Duodenal mucosa (tissue), 2 donors: ENCODE measurements around the gene HOXC9.

Experiments used
- H3K27ac ChIP-seq: one replicate; pipeline ENCODE4 v1.7.0; 2013; ENCODE audit warnings: low read depth, low read length
- H3K27me3 ChIP-seq, 2 donors: one replicate each; pipeline ENCODE4 v1.7.0; 2013; ENCODE audit warnings: low read length in 2 of 2, control low read depth in 1 of 2; ENCODE audit not compliant: insufficient read depth in 2 of 2, control insufficient read depth in 1 of 2
- H3K36me3 ChIP-seq, 2 donors: one replicate each; pipeline ENCODE4 v1.7.0; 2013; ENCODE audit warnings: low read length in 2 of 2, control low read depth in 1 of 2; ENCODE audit not compliant: insufficient read depth in 2 of 2, control insufficient read depth in 1 of 2
- H3K4me1 ChIP-seq, 2 donors: one replicate each; pipeline ENCODE4 v1.7.0; 2013; ENCODE audit warnings: low read length in 2 of 2, control low read depth in 1 of 2; ENCODE audit not compliant: insufficient read depth in 2 of 2, control insufficient read depth in 1 of 2
- H3K4me3 ChIP-seq, 2 donors: one replicate each; pipeline ENCODE4 v1.7.0; 2013; ENCODE audit warnings: low read length in 2 of 2, low read depth in 1 of 2
- H3K9ac ChIP-seq, 2 donors: one replicate each; pipeline ENCODE4 v1.7.0; 2013; ENCODE audit warnings: low read length in 2 of 2, low read depth in 1 of 2
- H3K9me3 ChIP-seq, 2 donors: one replicate each; pipeline ENCODE4 v1.7.0; 2013; ENCODE audit warnings: low read length in 2 of 2, control low read depth in 1 of 2; ENCODE audit not compliant: control insufficient read depth in 1 of 2

The HOXC9 gene

GRCh38 chr12:54017027-54017788 is 17.2 kb downstream of the HOXC9 start:
- no peaks in the 10 kb centered on the region for H3K9me3 ChIP-seq
- peak overlapping the region; percentile 45 to 59 for H3K4me3 ChIP-seq
- peaks cover 3 to 6% of the 10 kb centered on the region in 2 donors for H3K4me1 ChIP-seq
- peaks cover 74 to 91% of the 10 kb centered on the region in 2 donors for H3K27me3 ChIP-seq
- H3K27ac ChIP-seq, result no peak overlapping the region
- H3K9ac ChIP-seq, result no peak overlapping the region
- no peaks in the 10 kb centered on the region for H3K36me3 ChIP-seq

GRCh38 chr12:54017878-54018467 is 18.0 kb downstream of the HOXC9 start:
- Histone ChIP-seq H3K9ac (peak overlapping the region in 1 of 2 donors; percentile 32), H3K4me1 (peaks cover 3 to 6% of the 10 kb centered on the region in 2 donors), H3K27me3 (peaks cover 76 to 95% of the 10 kb centered on the region in 2 donors), H3K9me3 (no peaks in the 10 kb centered on the region), H3K36me3 (no peaks in the 10 kb centered on the region), H3K27ac (peak overlapping the region; percentile 8), H3K4me3 (peak overlapping the region; percentile 45 to 59)

- peak overlapping the region; percentile 8 for H3K27ac ChIP-seq
Measured at GRCh38 chr12:54018468-54018984, 18.6 kb downstream of the HOXC9 start.

GRCh38 chr12:54019091-54019811 is 19.3 kb downstream of the HOXC9 start:
- Histone ChIP-seq H3K9ac (no peak overlapping the region), H3K27ac (no peak overlapping the region), H3K9me3 (no peaks in the 10 kb centered on the region), H3K27me3 (peaks cover 76 to 95% of the 10 kb centered on the region in 2 donors), H3K4me1 (peaks cover 3 to 6% of the 10 kb centered on the region in 2 donors), H3K36me3 (no peaks in the 10 kb centered on the region), H3K4me3 (no peak overlapping the region)

More at GRCh38 chr12:54018468-54018984, 18.6 kb downstream of the HOXC9 start:
- H3K9me3 ChIP-seq, result no peaks in the 10 kb centered on the region
- peaks cover 3 to 6% of the 10 kb centered on the region in 2 donors for H3K4me1 ChIP-seq
- no peaks in the 10 kb centered on the region for H3K36me3 ChIP-seq
- peaks cover 76 to 95% of the 10 kb centered on the region in 2 donors for H3K27me3 ChIP-seq
- peak overlapping the region; percentile 15 to 59 for H3K4me3 ChIP-seq
- no peak overlapping the region for H3K9ac ChIP-seq

GRCh38 chr12:54019924-54020590 is 20.1 kb downstream of the HOXC9 start:
- Histone ChIP-seq H3K9ac (no peak overlapping the region), H3K27ac (no peak overlapping the region), H3K36me3 (no peaks in the 10 kb centered on the region), H3K27me3 (peaks cover 76 to 95% of the 10 kb centered on the region in 2 donors), H3K4me1 (peaks cover 3 to 6% of the 10 kb centered on the region in 2 donors), H3K4me3 (no peak overlapping the region), H3K9me3 (no peaks in the 10 kb centered on the region)

GRCh38 chr12:54020591-54021405 is 20.8 kb downstream of the HOXC9 start:
- Histone ChIP-seq H3K4me3 (no peak overlapping the region), H3K9ac (no peak overlapping the region), H3K27me3 (peaks cover 72 to 95% of the 10 kb centered on the region in 2 donors), H3K9me3 (no peaks in the 10 kb centered on the region), H3K4me1 (peaks cover 5 to 6% of the 10 kb centered on the region in 2 donors), H3K27ac (no peak overlapping the region), H3K36me3 (no peaks in the 10 kb centered on the region)

- Histone ChIP-seq H3K9ac (no peak overlapping the region), H3K9me3 (no peaks in the 10 kb centered on the region), H3K27ac (no peak overlapping the region), H3K36me3 (no peaks in the 10 kb centered on the region), H3K27me3 (peaks cover 73 to 96% of the 10 kb centered on the region in 2 donors), H3K4me1 (peaks cover 6 to 9% of the 10 kb centered on the region in 2 donors), H3K4me3 (no peak overlapping the region)
Measured at GRCh38 chr12:54021432-54022013, 21.6 kb downstream of the HOXC9 start.

- peaks cover under 1 to 7% of the 10 kb centered on the region in 2 donors for H3K4me1 ChIP-seq
- no peak overlapping the region for H3K4me3 ChIP-seq
- H3K27ac ChIP-seq, result no peak overlapping the region
- peaks cover 78 to 97% of the 10 kb centered on the region in 2 donors for H3K27me3 ChIP-seq
- H3K36me3 ChIP-seq, result no peaks in the 10 kb centered on the region
- H3K9ac ChIP-seq, result no peak overlapping the region
- no peaks in the 10 kb centered on the region for H3K9me3 ChIP-seq
Measured at GRCh38 chr12:54022960-54023884, 23.3 kb downstream of the HOXC9 start.
